Activated B cell treated with CpG ODN at 0.5 μM for 24 hours (primary cell): ENCODE data around the gene STARD10. TPM values are rescaled to one million over a fixed set of nuclear protein-coding genes. Genes with fewer than 3 reads are reported as not detected.
A peak's percentile ranks its signal among the peaks of the same experiment; 100 is the strongest.

Experiments used
- ATAC-seq: fragments of 200-7000 bp; cut with Tn5 transposase; one replicate; pipeline ENCODE4 v1.10.0; 2021; ENCODE audit warnings: low read depth, mild to moderate bottlenecking, moderate library complexity
- CTCF ChIA-PET: fragments of 350-600 bp; sonication (Branson Sonifier 250); formaldehyde crosslinking; loops from one replicate; lab custom pipeline; 2021; ENCODE audit warnings: antibody characterized with exemption; lab: Charles Lee
- POLR2A ChIA-PET: fragments of 350-600 bp; sonication (Branson Sonifier 250); formaldehyde crosslinking; loops from one replicate; lab custom pipeline; 2021; ENCODE audit warnings: antibody characterized with exemption; lab: Charles Lee
- DNase-seq: peaks from one replicate; pipeline ENCODE4 v3.0.0; 2022
- H3K27ac Mint-ChIP-seq: one replicate; pipeline ENCODE4 v1.8.0; 2020; ENCODE audit warnings: mixed read lengths
- H3K27me3 Mint-ChIP-seq: one replicate; pipeline ENCODE4 v1.8.0; 2021; ENCODE audit warnings: mixed read lengths
- H3K36me3 Mint-ChIP-seq: one replicate; pipeline ENCODE4 v1.8.0; 2021; ENCODE audit warnings: low read depth, mixed read lengths
- H3K4me1 Mint-ChIP-seq: one replicate; pipeline ENCODE4 v1.8.0; 2021; ENCODE audit warnings: mixed read lengths
- H3K4me3 Mint-ChIP-seq: one replicate; pipeline ENCODE4 v1.8.0; 2020; ENCODE audit warnings: mild to moderate bottlenecking, mixed read lengths
- H3K9me3 Mint-ChIP-seq: one replicate; pipeline ENCODE4 v1.8.0; 2020; ENCODE audit warnings: mixed read lengths
- CTCF ChIP-seq: fragments of 200-600 bp; IDR thresholded peaks from one replicate; pipeline ENCODE4 v1.8.0; 2022; ENCODE audit warnings: antibody characterized with exemption, mild to moderate bottlenecking
- intact Hi-C: fragments of 100-400 bp; cut with micrococcal nuclease; formaldehyde crosslinking; loops from one replicate; pipeline ENCODE4 v1.15.1; 2024
- total RNA-seq: library from RNA; stranded (reverse); gene quantifications from 2 replicates; pipeline ENCODE4 v1.2.3, GENCODE V29; 2022

Gene STARD10, protein sequence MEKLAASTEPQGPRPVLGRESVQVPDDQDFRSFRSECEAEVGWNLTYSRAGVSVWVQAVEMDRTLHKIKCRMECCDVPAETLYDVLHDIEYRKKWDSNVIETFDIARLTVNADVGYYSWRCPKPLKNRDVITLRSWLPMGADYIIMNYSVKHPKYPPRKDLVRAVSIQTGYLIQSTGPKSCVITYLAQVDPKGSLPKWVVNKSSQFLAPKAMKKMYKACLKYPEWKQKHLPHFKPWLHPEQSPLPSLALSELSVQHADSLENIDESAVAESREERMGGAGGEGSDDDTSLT
- total RNA-seq, result 42.6 and 46.8 TPM in 2 replicates

GRCh38 chr11:72793425-72794367 lies at the start of gene STARD10:
STARD10 (minus strand) TSS chr11:72794047; CDS start chr11:72781181, 12,866 bp downstream.
- Mint-ChIP-seq H3K27ac (peak within 1 kb of the TSS; percentile 100), H3K9me3 (no peaks in the 10 kb centered on the region), H3K27me3 (no peaks in the 10 kb centered on the region), H3K36me3 (peaks cover 2% of the 10 kb centered on the region), H3K4me1 (peaks cover 34% of the 10 kb centered on the region), H3K4me3 (peak within 1 kb of the TSS; percentile 99)
- peak; percentile 81 for TF ChIP-seq CTCF
- intact Hi-C loops, result loop anchor here (1.0 to 2.0 kb wide), 7 partner anchors 12 to 110 kb away; partner anchors contain the start of gene ARAP1
- ATAC-seq (peak; percentile 93), DNase-seq (peak; percentile 94)
- ChIA-PET CTCF (interaction anchor here (0.8 to 3.7 kb wide), 11 partner anchors 20 to 384 kb away, joined by 3 to 144 read pairs (median 6); partner anchors contain the start of gene ATG16L2), POLR2A (interaction anchor here (0.6 to 3.5 kb wide), 21 partner anchors 12 to 349 kb away, joined by 3 to 57 read pairs (median 7); partner anchors contain the start of genes ATG16L2 and FCHSD2)

GRCh38 chr11:72842653-72843330 lies 48.9 kb upstream of the STARD10 start:
- TF ChIP-seq CTCF, result no peak
- Mint-ChIP-seq H3K27me3 (no peaks in the 10 kb centered on the region), H3K36me3 (peaks cover 91% of the 10 kb centered on the region), H3K9me3 (no peaks in the 10 kb centered on the region), H3K4me3 (no peak overlapping the region), H3K27ac (no peak overlapping the region), H3K4me1 (peaks cover 4% of the 10 kb centered on the region)
- POLR2A ChIA-PET, result interaction anchor here (1.0 kb wide), 1 partner anchor 12 kb away, joined by 3 read pairs; no protein-coding TSS in a partner anchor
- CTCF ChIA-PET, result no interaction called here
- intact Hi-C loops, result no loop called here
- ATAC-seq, result no peak
- no peak for DNase-seq

- ATAC-seq (no peak), DNase-seq (no peak)
- POLR2A ChIA-PET, result no interaction called here
- Mint-ChIP-seq H3K36me3 (peaks cover 94% of the 10 kb centered on the region), H3K27ac (peak overlapping the region; percentile 41), H3K9me3 (no peaks in the 10 kb centered on the region), H3K4me3 (no peak overlapping the region), H3K4me1 (peaks cover 4% of the 10 kb centered on the region), H3K27me3 (no peaks in the 10 kb centered on the region)
- CTCF ChIA-PET, result no interaction called here
- intact Hi-C loops, result no loop called here
- no peak for TF ChIP-seq CTCF
Observed at GRCh38 chr11:72842126-72842525, 48.3 kb upstream of the STARD10 start.

- ATAC-seq (no peak), DNase-seq (no peak)
- Mint-ChIP-seq H3K9me3 (no peaks in the 10 kb centered on the region), H3K27ac (peak overlapping the region; percentile 59), H3K4me1 (peaks cover 4% of the 10 kb centered on the region), H3K27me3 (no peaks in the 10 kb centered on the region), H3K4me3 (no peak overlapping the region), H3K36me3 (peaks cover 94% of the 10 kb centered on the region)
- TF ChIP-seq CTCF, result no peak
- ChIA-PET POLR2A (interaction anchor here (0.8 kb wide), 1 partner anchor 335 kb away, joined by 3 read pairs; no protein-coding TSS in a partner anchor), CTCF (interaction anchor here (0.7 kb wide), 1 partner anchor 77 kb away, joined by 3 read pairs; no protein-coding TSS in a partner anchor)
- intact Hi-C loops, result no loop called here
Observed at GRCh38 chr11:72841397-72841796, 47.5 kb upstream of the STARD10 start.
